Upper lobe of right lung (tissue), 1 donor: ENCODE data around the gene PSMD14. TPM values are rescaled to one million over a fixed set of nuclear protein-coding genes. Genes with fewer than 3 reads are reported as not detected.
"Not testable (repeated sequence)": the region's sequence is repeated elsewhere in the genome, so short reads cannot be mapped to it uniquely, and the experiment has no call there.

Source experiments
- ATAC-seq: fragments of 200-7000 bp; cut with Tn5 transposase; one replicate; pipeline ENCODE4 v1.9.1; 2020; ENCODE audit warnings: mild to moderate bottlenecking, moderate library complexity
- DNase-seq: peaks from one replicate; pipeline ENCODE4 v3.0.0-alpha.2; 2020
- H3K27ac ChIP-seq: fragments of 200-600 bp; one replicate; pipeline ENCODE4 v1.8.0; 2022
- H3K27me3 ChIP-seq: fragments of 200-600 bp; one replicate; pipeline ENCODE4 v1.8.0; 2022; ENCODE audit warnings: mild to moderate bottlenecking
- H3K36me3 ChIP-seq: fragments of 200-600 bp; one replicate; pipeline ENCODE4 v1.8.0; 2022
- H3K4me1 ChIP-seq: fragments of 200-600 bp; one replicate; pipeline ENCODE4 v1.8.0; 2022
- H3K4me3 ChIP-seq: fragments of 200-600 bp; one replicate; pipeline ENCODE4 v1.8.0; 2022; ENCODE audit warnings: mild to moderate bottlenecking
- H3K9me3 ChIP-seq: fragments of 200-600 bp; one replicate; pipeline ENCODE4 v1.8.0; 2022
- CTCF ChIP-seq: fragments of 200-600 bp; IDR thresholded peaks from one replicate; pipeline ENCODE4 v1.8.0; 2022; ENCODE audit warnings: antibody characterized with exemption
- intact Hi-C: fragments of 100-400 bp; cut with DNase I; formaldehyde crosslinking; loops from one replicate; pipeline ENCODE4 v1.11.0; 2022
- total RNA-seq: library from RNA; stranded (reverse); fragmentation: NEBNext Ultra II Directional; extraction: Animal tissue kit (Norgen Biotek cat#: 25700); gene quantifications from one replicate; pipeline ENCODE4 v1.2.1, GENCODE V29; 2021
- donor health status: DM: no; HTN: yes; CAD: no; lungs with severe emphysema.

Gene PSMD14
- total RNA-seq, 1 donor from 2014 or later = 33.0 TPM

- DNase-seq (no peak), ATAC-seq (no peak)
- intact Hi-C loops = no loop called here
Observed at GRCh38 chr2:161335626-161336025, 27.4 kb downstream of the PSMD14 start.

GRCh38 chr2:161337247-161337646 lies 29.0 kb downstream of the PSMD14 start:
- Histone ChIP-seq H3K27me3 (no peaks in the 10 kb centered on the region), H3K27ac (no peak overlapping the region), H3K36me3 (no peaks in the 10 kb centered on the region), H3K4me3 (no peak overlapping the region), H3K9me3 (no peaks in the 10 kb centered on the region), H3K4me1 (no peaks in the 10 kb centered on the region)
- no peak for DNase-seq
- intact Hi-C loops = no loop called here
- ATAC-seq = no peak
- TF ChIP-seq CTCF = no peak

More at GRCh38 chr2:161335626-161336025, 27.4 kb downstream of the PSMD14 start:
- H3K27ac ChIP-seq = no peak overlapping the region
- H3K36me3 ChIP-seq = no peaks in the 10 kb centered on the region
- no peaks in the 10 kb centered on the region for H3K4me1 ChIP-seq
- H3K4me3 ChIP-seq = no peak overlapping the region
- TF ChIP-seq CTCF = no peak
- no peaks in the 10 kb centered on the region for H3K27me3 ChIP-seq
- H3K9me3 ChIP-seq = no peaks in the 10 kb centered on the region

GRCh38 chr2:161339532-161339931 lies 31.3 kb downstream of the PSMD14 start:
- DNase-seq, H3K36me3 ChIP-seq, H3K27ac ChIP-seq, H3K9me3 ChIP-seq, H3K4me1 ChIP-seq, ATAC-seq, H3K27me3 ChIP-seq, intact Hi-C loops, H3K4me3 ChIP-seq: not testable (repeated sequence)

GRCh38 chr2:161340930-161341413 lies 32.7 kb downstream of the PSMD14 start:
- DNase-seq, intact Hi-C loops: not testable (repeated sequence)
- peak; percentile 35 for ATAC-seq

GRCh38 chr2:161343235-161343634 lies 35.0 kb downstream of the PSMD14 start:
- ATAC-seq = no peak
- Histone ChIP-seq H3K36me3 (no peaks in the 10 kb centered on the region), H3K27ac (no peak overlapping the region), H3K4me1 (no peaks in the 10 kb centered on the region), H3K27me3 (no peaks in the 10 kb centered on the region), H3K4me3 (no peak overlapping the region), H3K9me3 (no peaks in the 10 kb centered on the region)
- DNase-seq = no peak
- intact Hi-C loops = no loop called here
- no peak for TF ChIP-seq CTCF

More at GRCh38 chr2:161340930-161341413, 32.7 kb downstream of the PSMD14 start:
- not testable (repeated sequence) for H3K27me3 ChIP-seq, H3K9me3 ChIP-seq, H3K4me3 ChIP-seq, H3K27ac ChIP-seq, H3K36me3 ChIP-seq, H3K4me1 ChIP-seq

- Histone ChIP-seq H3K4me3 (no peak overlapping the region), H3K27ac (no peak overlapping the region), H3K27me3 (no peaks in the 10 kb centered on the region), H3K36me3 (no peaks in the 10 kb centered on the region), H3K9me3 (no peaks in the 10 kb centered on the region), H3K4me1 (no peaks in the 10 kb centered on the region)
- ATAC-seq (no peak), DNase-seq (no peak)
- intact Hi-C loops = no loop called here
- TF ChIP-seq CTCF = no peak
Observed at GRCh38 chr2:161344692-161345091, 36.5 kb downstream of the PSMD14 start.

- Histone ChIP-seq H3K4me1 (no peaks in the 10 kb centered on the region), H3K27ac (no peak overlapping the region), H3K27me3 (no peaks in the 10 kb centered on the region), H3K36me3 (no peaks in the 10 kb centered on the region), H3K4me3 (no peak overlapping the region), H3K9me3 (no peaks in the 10 kb centered on the region)
- intact Hi-C loops = no loop called here
- no peak for TF ChIP-seq CTCF
- ATAC-seq (no peak), DNase-seq (no peak)
Observed at GRCh38 chr2:161351678-161352077, 43.5 kb downstream of the PSMD14 start.
